ENCODE data around the gene ENOSF1.

DNA sequence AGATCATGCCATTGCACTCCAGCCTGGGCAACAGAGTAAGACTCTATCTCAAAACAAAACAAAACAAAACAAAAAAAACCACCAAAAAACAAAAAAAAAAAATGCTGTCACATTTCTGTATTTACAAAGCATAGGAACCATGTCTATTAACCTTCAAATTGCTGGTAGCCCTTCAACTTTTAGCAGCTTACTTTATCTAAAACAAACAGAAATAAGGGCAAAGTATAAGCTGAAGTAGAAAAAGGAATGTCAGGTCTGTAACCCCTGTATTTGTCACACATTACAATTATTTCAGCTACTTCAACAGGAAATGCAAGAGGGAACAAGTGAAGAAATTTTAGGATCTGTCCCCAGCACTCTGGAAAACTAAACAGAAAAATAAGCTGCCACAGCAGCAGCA is 29.6 kb downstream of the ENOSF1 start:
- TF ChIP-seq, protein P1, sequence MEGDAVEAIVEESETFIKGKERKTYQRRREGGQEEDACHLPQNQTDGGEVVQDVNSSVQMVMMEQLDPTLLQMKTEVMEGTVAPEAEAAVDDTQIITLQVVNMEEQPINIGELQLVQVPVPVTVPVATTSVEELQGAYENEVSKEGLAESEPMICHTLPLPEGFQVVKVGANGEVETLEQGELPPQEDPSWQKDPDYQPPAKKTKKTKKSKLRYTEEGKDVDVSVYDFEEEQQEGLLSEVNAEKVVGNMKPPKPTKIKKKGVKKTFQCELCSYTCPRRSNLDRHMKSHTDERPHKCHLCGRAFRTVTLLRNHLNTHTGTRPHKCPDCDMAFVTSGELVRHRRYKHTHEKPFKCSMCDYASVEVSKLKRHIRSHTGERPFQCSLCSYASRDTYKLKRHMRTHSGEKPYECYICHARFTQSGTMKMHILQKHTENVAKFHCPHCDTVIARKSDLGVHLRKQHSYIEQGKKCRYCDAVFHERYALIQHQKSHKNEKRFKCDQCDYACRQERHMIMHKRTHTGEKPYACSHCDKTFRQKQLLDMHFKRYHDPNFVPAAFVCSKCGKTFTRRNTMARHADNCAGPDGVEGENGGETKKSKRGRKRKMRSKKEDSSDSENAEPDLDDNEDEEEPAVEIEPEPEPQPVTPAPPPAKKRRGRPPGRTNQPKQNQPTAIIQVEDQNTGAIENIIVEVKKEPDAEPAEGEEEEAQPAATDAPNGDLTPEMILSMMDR (IDR thresholded peaks at IDR 0.05) = no peak
- no peak for TF ChIP-seq POLR2AphosphoS5 (IDR thresholded peaks at IDR 0.05)
